ENCODE data around the gene TYRO3. TPM values are rescaled to one million over a fixed set of nuclear protein-coding genes. Genes with fewer than 3 reads are reported as not detected.

The TYRO3 gene
- total RNA-seq, 4 donors from 2014 or later, result 2.8 to 16.2 (median 6.8) TPM

DNA sequence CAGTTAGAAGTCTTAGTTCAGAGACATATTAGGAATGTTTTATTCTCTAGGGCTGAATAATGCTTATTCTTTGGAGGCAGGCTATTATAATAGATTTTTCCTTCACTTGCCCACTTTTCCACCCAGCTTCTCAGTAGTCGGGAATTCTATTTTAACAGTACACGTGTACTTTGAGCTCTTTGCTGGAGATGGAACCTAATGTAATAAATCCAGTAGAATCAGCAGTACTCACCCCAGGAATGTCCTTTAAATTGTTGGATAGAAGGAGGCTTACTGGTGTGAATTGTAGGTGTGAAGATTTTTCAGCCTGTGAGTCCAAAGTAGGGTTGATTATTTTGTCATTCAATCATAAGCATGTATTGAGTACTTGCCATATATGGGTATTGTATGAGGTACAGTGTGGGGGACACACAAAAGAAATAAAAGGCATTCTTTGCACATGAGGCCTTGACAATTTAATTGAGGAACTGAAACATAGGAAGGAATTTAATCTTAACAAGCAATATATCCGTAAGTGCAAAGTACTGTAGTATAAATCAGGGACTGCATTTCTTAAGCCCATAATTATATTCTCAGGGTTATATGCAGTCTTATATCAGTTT is 71.7 kb downstream of the TYRO3 start:
- Histone ChIP-seq H3K9me3 (no peaks in the 10 kb centered on the region), H3K4me3 (no peak overlapping the region), H3K27ac (no peak overlapping the region), H3K4me1 (peaks cover 0 to 5% (median 0%) of the 10 kb centered on the region in 4 donors), H3K36me3 (no peaks in the 10 kb centered on the region), H3K27me3 (no peaks in the 10 kb centered on the region)
- no peak for DNase-seq
- no peak for TF ChIP-seq POLR2A (IDR thresholded peaks at IDR 0.05)
- TF ChIP-seq, protein P1, sequence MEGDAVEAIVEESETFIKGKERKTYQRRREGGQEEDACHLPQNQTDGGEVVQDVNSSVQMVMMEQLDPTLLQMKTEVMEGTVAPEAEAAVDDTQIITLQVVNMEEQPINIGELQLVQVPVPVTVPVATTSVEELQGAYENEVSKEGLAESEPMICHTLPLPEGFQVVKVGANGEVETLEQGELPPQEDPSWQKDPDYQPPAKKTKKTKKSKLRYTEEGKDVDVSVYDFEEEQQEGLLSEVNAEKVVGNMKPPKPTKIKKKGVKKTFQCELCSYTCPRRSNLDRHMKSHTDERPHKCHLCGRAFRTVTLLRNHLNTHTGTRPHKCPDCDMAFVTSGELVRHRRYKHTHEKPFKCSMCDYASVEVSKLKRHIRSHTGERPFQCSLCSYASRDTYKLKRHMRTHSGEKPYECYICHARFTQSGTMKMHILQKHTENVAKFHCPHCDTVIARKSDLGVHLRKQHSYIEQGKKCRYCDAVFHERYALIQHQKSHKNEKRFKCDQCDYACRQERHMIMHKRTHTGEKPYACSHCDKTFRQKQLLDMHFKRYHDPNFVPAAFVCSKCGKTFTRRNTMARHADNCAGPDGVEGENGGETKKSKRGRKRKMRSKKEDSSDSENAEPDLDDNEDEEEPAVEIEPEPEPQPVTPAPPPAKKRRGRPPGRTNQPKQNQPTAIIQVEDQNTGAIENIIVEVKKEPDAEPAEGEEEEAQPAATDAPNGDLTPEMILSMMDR (IDR thresholded peaks at IDR 0.05), result no peak

DNA sequence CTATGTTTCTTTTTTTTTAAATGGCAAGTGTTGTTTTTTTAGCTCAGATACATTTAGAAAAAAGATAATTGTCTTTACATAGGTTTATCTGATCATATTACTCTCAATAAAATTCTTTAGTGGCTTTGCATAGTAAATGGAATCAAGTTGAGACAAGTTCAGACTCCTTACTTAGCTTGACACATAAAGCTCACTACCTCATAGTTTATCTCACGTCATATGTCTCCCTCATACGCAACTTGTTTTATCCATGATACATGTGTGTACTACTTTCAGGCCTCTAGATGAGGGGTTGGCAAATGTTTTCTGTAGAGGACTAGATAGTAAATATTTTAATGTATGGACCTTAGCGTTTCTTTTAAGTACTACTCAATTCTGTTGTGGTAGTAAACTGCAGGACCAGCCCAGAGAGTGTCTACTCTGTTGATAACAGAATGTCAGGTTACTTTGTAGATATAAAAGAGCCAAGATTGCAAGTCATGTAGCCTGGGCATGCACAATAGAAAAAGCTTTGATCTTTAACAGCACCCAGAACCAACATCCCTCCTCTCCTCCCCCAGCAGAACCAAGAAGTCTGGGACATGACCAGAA is 73.0 kb downstream of the TYRO3 start:
- Histone ChIP-seq H3K4me3 (no peak overlapping the region), H3K4me1 (peaks cover 0 to 5% (median 0%) of the 10 kb centered on the region in 4 donors), H3K27ac (no peak overlapping the region), H3K36me3 (no peaks in the 10 kb centered on the region), H3K9me3 (no peaks in the 10 kb centered on the region), H3K27me3 (no peaks in the 10 kb centered on the region)
- no peak for DNase-seq
- TF ChIP-seq POLR2A (IDR thresholded peaks at IDR 0.05), result no peak
- TF ChIP-seq, protein P1 (IDR thresholded peaks at IDR 0.05), result no peak

Other genes starting within 250 kb of the TYRO3 start
- 1 to 10 TPM in 2 of 4 donors, not detected in 2; 1.0 to 1.9 TPM for gene OIP5, start 226.6 kb upstream of the TYRO3 start, total RNA-seq
- gene NUSAP1, start 226.3 kb upstream of the TYRO3 start, total RNA-seq, result 10 to 100 TPM in 3 of 4 donors, 1 to 10 TPM in 1; 7.9 to 95.7 (median 14.6) TPM
- 10 to 100 TPM in 3 of 4 donors, 1 to 10 TPM in 1; 9.9 to 16.6 (median 12.5) TPM for gene NDUFAF1, start 156.7 kb upstream of the TYRO3 start, total RNA-seq
- 10 to 100 TPM; 15.2 to 33.0 (median 23.8) TPM for gene RTF1, start 142.1 kb upstream of the TYRO3 start, total RNA-seq
- 10 to 100 TPM; 28.9 to 95.6 (median 93.9) TPM for gene ITPKA, start 65.3 kb upstream of the TYRO3 start, total RNA-seq
- 10 to 100 TPM in 3 of 4 donors, not detected in 1; 13.8 to 39.0 (median 26.3) TPM for gene LTK, start 45.4 kb upstream of the TYRO3 start, total RNA-seq
- gene RPAP1, start 15.0 kb upstream of the TYRO3 start, total RNA-seq, result 10 to 100 TPM; 29.4 to 82.5 (median 48.4) TPM
- 100 to 1,000 TPM in 1 of 4 donors, 10 to 100 TPM in 3; 39.7 to 143 (median 69.8) TPM for gene MGA, start 101.2 kb downstream of the TYRO3 start, total RNA-seq
- 10 to 100 TPM; 29.7 to 69.8 (median 48.7) TPM for gene MAPKBP1, start 215.3 kb downstream of the TYRO3 start, total RNA-seq